Fibroblast of lung (primary cell): ENCODE results near the gene REV1.

Experiments used
- EZH2 ChIP-seq: IDR thresholded peaks from 2 replicates; pipeline ENCODE4 v1.5.1; 2012; ENCODE audit warnings: low read length, control low read depth, mild to moderate bottlenecking; ENCODE audit errors: missing control alignments
- TF ChIP-seq, protein P1 (sequence below), 2 donors: IDR thresholded peaks in 1 of 2; conservative IDR thresholded peaks in 1 of 2; 1 replicate in 1 of 2; 2 replicates in 1 of 2; pipeline ENCODE4 v1.5.1; 2011 to 2012; ENCODE audit warnings: low read length in 2 of 2, control low read depth in 1 of 2, inconsistent platforms in 1 of 2, low read depth in 1 of 2, mild to moderate bottlenecking in 1 of 2

DNA sequence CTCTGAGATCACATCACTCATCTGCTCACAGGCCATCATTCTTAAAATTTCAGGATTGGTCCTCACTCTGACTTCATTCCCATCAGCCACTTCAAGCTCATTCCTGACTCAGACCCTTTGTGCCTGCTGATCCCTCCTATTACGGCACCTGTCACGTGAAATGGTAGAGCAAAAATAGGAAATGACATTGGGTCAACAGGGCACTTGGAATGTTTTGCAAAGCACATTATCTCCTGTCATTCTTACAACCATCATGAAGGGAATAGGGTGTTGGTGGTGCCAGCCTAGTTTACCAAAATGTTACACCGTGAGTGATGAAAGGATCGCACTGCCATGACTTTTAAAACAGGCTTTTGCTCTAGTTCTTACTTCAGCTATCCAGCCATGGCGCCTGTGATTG lies 91.5 kb downstream of the REV1 start:
- TF ChIP-seq, protein P1, sequence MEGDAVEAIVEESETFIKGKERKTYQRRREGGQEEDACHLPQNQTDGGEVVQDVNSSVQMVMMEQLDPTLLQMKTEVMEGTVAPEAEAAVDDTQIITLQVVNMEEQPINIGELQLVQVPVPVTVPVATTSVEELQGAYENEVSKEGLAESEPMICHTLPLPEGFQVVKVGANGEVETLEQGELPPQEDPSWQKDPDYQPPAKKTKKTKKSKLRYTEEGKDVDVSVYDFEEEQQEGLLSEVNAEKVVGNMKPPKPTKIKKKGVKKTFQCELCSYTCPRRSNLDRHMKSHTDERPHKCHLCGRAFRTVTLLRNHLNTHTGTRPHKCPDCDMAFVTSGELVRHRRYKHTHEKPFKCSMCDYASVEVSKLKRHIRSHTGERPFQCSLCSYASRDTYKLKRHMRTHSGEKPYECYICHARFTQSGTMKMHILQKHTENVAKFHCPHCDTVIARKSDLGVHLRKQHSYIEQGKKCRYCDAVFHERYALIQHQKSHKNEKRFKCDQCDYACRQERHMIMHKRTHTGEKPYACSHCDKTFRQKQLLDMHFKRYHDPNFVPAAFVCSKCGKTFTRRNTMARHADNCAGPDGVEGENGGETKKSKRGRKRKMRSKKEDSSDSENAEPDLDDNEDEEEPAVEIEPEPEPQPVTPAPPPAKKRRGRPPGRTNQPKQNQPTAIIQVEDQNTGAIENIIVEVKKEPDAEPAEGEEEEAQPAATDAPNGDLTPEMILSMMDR (conservative IDR thresholded peaks at IDR 0.05 in 1 of 2, IDR thresholded peaks at IDR 0.05 in 1 of 2; ENCODE audit: low read depth in 1 of 2, low read length in 2 of 2): no peak
- TF ChIP-seq EZH2: no peak
